Adipose tissue (tissue), 3 donors: ENCODE results near the gene VTI1A. TPM values are rescaled to one million over a fixed set of nuclear protein-coding genes. Genes with fewer than 3 reads are reported as not detected.

ENCODE experiments used
- H3K27ac ChIP-seq: one replicate; pipeline ENCODE4 v1.5.1; 2013; ENCODE audit warnings: low read depth, low read length
- WGBS, 3 donors: extraction: QIAGEN DNeasy Blood & Tissue Kit; methylation state at CpG; one replicate each; pipeline ENCODE4 v1.1.7; 2013; 5-methylcytosine and 5-hydroxymethylcytosine counted together
- polyA plus RNA-seq, 3 donors: library from polyadenylated mRNA; stranded (reverse); fragments of 200-250 nt; gene quantifications; one replicate each; pipeline ENCODE4 v1.2.3, GENCODE V29; 2013
- donor health status: healthy with polysubstance abuse.
- donor health status: Bipolar disorder and iron deficiency.
- donor health status: healthy.

The VTI1A gene
- polyA plus RNA-seq, 3 donors: 5.6 to 15.2 (median 13.5) TPM

- no peak overlapping the region for H3K27ac ChIP-seq
- WGBS, 3 donors: 90 to 96% (median 92%) methylated on average over 8 of the region's 8 CpGs
These were observed 350.2 kb downstream of the VTI1A start for GRCh38 chr10:112797197-112797596.

DNA sequence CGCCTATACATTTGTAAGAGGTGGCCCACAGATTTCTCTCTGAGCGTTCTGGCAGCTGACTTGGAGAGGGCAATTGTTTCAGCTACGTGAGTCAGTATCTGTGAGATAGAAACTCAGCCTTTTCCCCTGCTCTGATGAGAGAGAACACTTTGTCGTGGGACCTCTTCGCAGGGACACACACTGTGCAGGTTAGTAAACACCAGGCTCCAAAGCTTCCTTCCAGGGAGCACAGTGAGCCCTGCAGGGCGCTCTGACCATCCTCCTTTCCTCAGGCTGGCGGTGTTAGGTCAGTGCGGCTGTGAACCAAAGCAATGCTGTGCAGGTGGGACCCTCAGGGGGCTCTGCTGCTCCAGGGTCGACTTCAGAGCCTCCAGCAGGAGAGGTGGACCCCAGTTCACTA, 350.8 kb downstream of the VTI1A start:
- WGBS, 3 donors: 85 to 94% (median 88%) methylated on average over 9 of the region's 9 CpGs
- H3K27ac ChIP-seq: no peak overlapping the region

- 88 to 94% (median 93%) methylated on average over 5 of the region's 5 CpGs for WGBS, 3 donors
- no peak overlapping the region for H3K27ac ChIP-seq
These were observed 352.0 kb downstream of the VTI1A start for GRCh38 chr10:112799038-112799437.

DNA sequence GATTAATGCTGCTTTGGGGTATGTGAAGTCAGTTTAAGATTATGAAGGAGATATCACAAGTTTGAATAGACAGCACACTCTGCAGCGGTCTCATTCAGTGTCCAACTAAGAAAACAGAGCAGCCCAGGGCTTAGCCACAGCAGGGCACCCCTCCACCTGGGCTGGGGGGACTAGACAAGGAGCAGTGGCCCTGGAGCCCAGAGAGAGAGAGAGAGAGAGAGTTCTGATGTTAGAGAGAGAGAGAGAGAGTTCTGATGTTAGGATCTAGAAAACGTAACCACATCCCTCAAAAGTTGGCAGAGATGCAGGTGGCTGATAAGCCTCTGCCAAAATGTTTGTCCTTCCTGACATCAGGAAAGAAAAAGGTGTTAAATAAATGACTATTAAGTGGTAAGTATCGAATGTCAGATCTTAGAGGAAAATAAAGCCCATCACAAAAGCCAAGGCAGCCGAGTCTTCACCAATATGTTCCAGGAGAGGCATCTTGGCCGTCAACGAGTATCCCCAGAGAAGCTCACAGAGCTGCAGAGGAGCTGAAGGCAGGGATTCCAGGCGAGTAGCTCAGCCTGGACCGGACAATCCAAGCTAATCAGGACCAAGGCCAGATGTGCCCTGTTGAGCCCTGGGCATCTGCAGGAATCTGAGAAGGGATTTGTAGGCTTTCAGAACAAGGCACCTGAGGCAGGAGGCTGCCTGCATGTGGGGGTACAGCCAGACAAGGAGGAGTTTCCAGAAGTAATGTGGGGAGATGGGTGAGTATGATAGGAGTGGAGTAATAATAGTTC, 352.9 kb downstream of the VTI1A start:
- WGBS, 3 donors: 64 to 77% (median 68%) methylated on average over 8 of the region's 8 CpGs
- no peak overlapping the region for H3K27ac ChIP-seq

DNA sequence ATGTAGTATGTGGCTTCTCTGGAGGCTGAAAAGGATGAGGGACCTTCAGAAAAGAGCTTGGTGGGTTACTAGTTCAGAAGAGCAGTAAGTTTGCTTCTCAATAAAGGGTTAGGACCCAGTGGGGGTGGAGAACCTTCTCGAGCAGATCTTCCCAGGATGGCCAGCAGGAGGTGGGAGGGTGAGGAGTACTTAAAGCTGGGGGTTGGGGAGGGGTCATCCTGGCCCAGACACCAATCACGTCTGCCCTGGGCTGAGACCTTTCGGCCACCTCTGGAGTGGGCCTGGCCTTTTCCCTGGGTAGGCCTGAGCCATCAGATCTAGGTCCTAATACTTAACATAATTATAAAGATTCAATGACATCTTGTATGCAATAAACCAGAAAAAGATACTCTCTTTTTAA, 354.0 kb downstream of the VTI1A start:
- 90 to 93% (median 90%) methylated on average over 3 of the region's 3 CpGs for WGBS, 3 donors
- H3K27ac ChIP-seq: no peak overlapping the region

DNA sequence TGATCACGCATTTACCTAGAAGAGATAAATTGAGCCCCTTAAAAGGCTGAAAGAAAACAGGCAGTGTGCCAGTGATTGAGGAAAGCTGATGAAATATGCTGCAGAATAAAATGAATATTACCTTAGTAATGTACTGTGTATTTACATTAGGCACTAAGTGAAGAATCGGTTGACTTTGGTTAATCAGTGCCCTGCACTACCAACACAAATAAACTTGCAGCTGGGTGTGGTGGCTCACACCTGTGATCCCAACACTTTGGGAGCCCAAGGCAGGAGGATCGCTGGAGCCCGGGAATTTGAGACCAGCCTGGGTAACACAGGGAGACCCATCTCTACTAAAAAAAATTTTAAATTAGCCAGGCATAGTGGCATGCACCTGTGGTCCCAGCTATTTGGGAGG, 354.7 kb downstream of the VTI1A start:
- no peak overlapping the region for H3K27ac ChIP-seq
- 88 to 96% (median 92%) methylated on average over 4 of the region's 4 CpGs for WGBS, 3 donors

GRCh38 chr10:112802411-112803022, 355.5 kb downstream of the VTI1A start:
- H3K27ac ChIP-seq: no peak overlapping the region
- 69 to 92% (median 80%) methylated on average over 5 of the region's 5 CpGs for WGBS, 3 donors

- WGBS, 3 donors: 35 to 76% (median 75%) methylated on average over 5 of the region's 5 CpGs
- no peak overlapping the region for H3K27ac ChIP-seq
These were observed 357.0 kb downstream of the VTI1A start for GRCh38 chr10:112803961-112804401.

- no peak overlapping the region for H3K27ac ChIP-seq
- WGBS, 3 donors: 77 to 95% (median 95%) methylated on average over 4 of the region's 4 CpGs
These were observed 358.2 kb downstream of the VTI1A start for GRCh38 chr10:112805254-112805590.

DNA sequence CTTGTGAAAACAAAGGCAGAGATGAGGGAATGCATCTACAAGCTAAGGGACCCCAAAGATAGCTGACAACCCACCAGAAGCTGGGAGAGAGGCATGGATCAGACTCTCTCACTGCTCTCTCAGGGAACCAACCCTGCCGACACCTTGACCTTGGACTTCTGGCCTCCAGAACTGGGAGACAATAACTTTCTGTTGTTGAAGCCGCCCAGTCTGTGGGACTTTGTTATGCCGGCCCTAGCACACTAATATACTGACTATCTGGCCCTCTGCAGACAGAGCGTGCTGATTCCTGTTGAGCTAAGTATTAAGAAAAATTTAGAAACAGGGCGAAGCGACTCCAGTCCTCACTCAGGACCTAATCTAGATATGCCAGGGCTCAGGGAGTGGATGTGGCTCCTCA, 358.7 kb downstream of the VTI1A start:
- H3K27ac ChIP-seq: no peak overlapping the region
- 88 to 98% (median 98%) methylated on average over 6 of the region's 6 CpGs for WGBS, 3 donors

DNA sequence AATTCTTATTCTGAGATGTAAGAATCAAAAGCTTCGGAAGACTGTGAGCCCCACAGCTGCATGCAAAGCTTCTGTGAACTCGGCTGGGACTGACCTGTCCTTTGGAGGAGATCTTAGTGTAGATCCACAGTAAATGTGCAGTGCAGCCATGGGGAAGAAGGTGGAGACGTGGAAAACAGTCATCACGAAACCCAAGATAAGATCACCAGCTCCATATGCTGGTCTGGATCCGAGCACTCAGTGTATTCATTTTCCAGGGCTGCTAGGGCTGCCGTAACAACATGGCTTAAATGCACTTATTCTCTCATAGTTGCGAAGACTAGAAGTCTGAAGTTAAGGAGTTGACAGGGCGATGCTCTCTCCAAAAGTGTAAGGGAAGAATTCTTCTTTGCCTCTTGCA, 360.0 kb downstream of the VTI1A start:
- no peak overlapping the region for H3K27ac ChIP-seq
- WGBS, 3 donors: 96 to 98% (median 98%) methylated on average over 8 of the region's 8 CpGs

DNA sequence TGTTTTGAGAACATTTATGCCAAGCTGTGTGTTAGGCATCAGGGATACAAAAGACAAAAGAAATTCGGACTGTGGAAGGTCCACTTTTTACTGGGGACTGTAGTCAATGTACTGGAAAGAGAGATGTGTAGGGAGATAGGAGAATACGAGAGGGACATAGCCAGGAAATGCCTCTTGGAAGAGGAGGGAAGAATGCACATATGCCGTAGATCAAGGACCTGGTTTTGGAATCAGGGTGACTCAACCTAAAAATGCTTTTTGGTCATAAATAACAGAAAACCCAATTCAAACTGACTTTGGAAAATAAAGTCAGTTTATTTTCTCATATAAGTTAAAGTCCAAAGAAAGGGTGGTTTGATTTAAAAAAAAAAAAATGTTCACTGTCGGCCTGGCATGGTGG, 362.7 kb downstream of the VTI1A start:
- WGBS, 3 donors: 98 to 99% (median 98%) methylated on average over 4 of the region's 4 CpGs
- no peak overlapping the region for H3K27ac ChIP-seq

DNA sequence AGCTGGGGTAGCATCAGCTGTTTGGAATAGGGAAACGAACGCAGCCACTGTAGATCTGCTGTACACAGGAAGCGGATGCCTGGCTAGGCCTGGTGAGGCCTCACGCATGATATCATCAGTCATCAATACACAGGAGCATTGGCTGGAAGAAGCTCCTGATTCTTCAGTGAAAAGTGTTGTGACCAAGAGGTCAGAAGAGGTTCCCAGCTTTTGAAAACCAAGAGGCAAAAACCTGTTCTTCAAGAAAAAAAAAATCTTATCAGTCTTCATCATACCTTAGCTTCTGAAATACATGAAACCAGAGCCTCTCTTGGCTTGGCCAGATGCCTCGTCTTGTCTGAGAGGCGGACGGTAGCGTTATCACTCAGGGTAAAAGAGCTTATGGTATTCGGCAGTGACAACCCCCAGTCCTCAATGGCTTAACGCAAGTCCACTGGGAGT, 363.7 kb downstream of the VTI1A start:
- WGBS, 3 donors: 80 to 91% (median 87%) methylated on average over 10 of the region's 10 CpGs

GRCh38 chr10:112811741-112812551, 364.9 kb downstream of the VTI1A start:
- no peak overlapping the region for H3K27ac ChIP-seq
- 48 to 60% (median 57%) methylated on average over 14 of the region's 14 CpGs for WGBS, 3 donors

More for the DNA sequence above, 363.7 kb downstream of the VTI1A start:
- H3K27ac ChIP-seq: no peak overlapping the region

GRCh38 chr10:112812586-112812985, 365.6 kb downstream of the VTI1A start:
- H3K27ac ChIP-seq: no peak overlapping the region
- 52 to 89% (median 66%) methylated on average over 3 of the region's 3 CpGs for WGBS, 3 donors

- WGBS, 3 donors: 69 to 91% (median 79%) methylated on average over 16 of the region's 16 CpGs
- no peak overlapping the region for H3K27ac ChIP-seq
These were observed 367.0 kb downstream of the VTI1A start for GRCh38 chr10:112813866-112814591.

DNA sequence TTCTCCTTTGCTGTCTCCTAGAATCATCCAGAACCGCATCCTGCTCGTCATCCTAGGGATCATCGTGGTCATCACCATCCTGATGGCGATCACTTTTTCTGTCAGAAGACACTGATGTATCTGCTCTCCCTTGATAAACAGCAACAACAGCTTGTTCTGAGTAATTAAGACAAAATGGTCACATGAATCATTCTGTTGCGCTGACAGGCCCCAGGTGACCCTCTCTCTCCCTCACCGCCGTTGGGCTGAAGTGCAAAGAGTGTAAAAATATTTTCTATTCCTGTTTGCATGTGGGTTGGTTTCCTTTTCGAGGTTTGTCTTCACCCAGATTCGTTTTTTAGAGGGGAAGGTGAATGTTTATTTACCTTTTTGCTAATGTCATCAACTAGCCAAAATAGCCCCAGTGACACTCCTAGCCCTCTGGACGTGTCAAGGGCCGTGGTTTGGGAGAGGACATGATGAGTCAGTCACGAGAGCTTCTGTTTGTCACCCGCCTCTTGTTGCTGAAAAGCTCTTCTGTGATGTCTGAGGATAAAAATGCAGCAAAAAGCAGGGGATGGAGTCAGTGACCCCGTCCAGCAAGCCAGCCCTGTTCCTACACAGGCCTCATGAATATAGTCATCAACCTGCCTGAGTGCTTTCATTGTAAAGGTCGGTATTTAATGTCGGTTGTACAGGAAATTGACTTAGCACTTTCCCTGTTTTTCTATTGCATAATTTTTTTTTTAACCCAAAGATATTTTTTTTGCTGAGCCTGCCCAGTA, 368.4 kb downstream of the VTI1A start:
- no peak overlapping the region for H3K27ac ChIP-seq
- 41 to 73% (median 50%) methylated on average over 16 of the region's 16 CpGs for WGBS, 3 donors

DNA sequence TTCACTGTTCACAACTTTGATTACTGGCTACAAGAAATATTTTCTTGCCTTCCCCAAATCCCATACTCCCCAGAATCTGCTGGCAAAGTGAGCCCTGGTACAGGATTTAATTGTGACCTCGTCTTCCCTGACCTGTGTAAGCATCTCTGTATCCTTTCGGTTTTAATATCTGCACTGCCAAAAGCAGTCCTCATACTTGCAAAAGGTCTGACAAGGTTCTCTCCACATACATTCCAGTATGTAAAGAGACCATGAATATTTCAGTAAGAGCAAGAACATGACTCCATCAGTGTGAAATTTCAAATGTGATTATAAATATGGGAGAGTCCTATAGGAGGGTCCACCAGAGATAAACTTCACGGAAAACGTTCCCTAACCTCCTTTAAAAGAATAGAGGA, 369.0 kb downstream of the VTI1A start:
- no peak overlapping the region for H3K27ac ChIP-seq
- WGBS, 3 donors: 53 to 78% (median 54%) methylated on average over 4 of the region's 4 CpGs
